ENCODE data around the gene MAPK6.
A peak's percentile ranks its signal among the peaks of the same experiment; 100 is the strongest.
"Not testable (repeated sequence)": the region's sequence is repeated elsewhere in the genome, so short reads cannot be mapped to it uniquely, and the experiment has no call there.

Gene MAPK6

DNA sequence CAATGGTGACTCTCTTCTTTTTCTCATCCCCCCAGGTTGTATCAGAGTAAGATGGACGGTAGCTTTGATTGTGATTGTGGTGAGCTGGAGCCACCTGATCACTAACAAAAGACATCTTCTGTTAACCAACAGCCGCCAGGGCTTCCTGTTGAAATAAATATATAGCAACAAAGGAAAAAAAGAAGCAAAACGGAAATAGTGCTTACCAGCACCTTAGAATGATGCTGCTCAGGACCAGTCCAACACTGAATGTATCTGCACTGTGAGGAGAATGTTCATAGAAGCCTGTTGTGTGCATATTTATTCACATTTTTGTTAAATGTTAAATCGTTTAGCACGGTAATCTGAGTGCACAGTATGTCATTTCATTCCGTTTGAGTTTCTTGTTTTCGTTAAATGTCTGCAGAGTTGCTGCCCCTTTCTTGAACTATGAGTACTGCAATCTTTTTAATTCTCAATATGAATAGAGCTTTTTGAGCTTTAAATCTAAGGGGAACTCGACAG, 26.8 kb downstream of the MAPK6 start:
- DNase-seq: peak; percentile 11

DNA sequence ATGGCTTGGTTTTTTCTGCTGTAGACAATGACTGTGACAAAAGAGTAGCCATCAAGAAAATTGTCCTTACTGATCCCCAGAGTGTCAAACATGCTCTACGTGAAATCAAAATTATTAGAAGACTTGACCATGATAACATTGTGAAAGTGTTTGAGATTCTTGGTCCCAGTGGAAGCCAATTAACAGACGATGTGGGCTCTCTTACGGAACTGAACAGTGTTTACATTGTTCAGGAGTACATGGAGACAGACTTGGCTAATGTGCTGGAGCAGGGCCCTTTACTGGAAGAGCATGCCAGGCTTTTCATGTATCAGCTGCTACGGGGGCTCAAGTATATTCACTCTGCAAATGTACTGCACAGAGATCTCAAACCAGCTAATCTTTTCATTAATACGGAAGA, 27.5 kb downstream of the MAPK6 start:
- DNase-seq: not testable (repeated sequence)

DNA sequence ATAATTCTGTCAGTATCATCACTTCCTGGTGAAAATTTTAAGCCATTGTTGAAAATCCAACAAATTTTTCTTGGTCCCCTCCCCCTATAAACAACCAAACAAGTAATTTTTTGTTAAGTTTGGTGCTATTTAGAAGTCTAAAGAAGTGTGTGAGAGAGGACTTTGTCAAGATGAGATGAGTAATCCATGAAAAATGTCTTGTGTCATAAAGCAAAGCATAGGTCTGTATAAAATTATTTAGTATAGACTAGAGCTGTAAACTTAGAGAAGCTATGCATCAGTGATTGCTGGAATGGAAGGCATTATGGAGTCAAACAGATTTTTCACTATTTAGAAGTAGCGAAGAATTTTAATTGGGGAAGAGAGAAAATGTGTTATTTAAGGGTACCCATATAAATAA, 31.4 kb downstream of the MAPK6 start:
- DNase-seq: no peak

DNA sequence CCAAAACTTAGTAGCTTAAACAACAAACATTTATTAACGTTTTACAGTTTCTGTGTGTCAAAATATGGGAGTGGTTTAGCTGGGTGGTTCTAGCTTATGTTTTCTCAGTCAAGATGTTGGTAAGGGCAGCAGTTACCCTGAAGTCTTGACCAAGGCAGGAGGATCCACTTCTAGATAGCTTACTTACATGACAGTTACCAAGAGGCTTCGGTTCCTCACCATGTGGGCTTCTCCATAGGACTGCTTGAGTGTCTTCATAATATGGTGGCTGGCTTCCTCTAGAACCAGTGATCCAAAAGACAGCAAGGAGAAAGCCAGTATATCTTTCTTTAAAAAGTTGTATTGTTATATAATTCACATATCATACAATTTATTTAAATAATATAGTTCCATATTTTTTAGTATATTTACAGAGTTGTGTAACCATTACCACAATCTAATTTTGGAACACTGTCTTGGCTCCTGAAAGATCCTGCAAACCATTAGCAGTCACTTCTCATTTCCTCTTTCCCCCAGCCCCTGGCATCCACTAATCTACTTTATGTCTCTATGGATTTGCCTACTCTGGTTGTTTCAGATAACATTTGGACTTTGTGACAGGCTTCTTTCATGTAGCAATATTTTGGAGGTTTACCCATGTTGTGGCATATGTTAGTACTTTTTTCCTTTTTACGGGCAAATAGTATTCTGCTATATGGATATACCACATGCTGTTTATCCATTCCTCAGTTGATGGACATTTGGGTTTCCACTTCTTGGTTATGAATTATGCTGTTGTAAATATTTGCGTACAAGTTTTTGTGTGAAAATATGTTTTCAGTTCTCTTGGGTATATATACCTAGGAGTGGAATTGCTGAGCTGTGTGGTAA, 33.3 kb downstream of the MAPK6 start:
- DNase-seq: no peak

DNA sequence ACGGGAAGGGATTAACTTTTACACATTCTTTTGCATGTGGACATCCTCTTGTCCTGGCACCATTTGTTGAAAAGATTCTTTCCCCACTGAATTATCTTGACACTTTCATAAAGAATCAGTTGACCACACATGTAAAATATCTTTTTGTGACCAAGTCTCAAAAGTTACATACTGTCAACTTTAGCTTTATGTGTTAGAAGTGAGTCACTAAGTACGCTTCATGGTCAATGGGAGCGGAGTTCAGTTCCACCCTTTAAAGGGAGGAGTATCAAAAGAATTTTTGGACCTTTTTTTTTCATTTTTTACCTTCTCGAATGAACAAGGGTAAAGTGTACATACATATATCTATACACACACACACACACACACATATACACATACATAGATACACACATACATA, 35.4 kb downstream of the MAPK6 start:
- DNase-seq: no peak

DNA sequence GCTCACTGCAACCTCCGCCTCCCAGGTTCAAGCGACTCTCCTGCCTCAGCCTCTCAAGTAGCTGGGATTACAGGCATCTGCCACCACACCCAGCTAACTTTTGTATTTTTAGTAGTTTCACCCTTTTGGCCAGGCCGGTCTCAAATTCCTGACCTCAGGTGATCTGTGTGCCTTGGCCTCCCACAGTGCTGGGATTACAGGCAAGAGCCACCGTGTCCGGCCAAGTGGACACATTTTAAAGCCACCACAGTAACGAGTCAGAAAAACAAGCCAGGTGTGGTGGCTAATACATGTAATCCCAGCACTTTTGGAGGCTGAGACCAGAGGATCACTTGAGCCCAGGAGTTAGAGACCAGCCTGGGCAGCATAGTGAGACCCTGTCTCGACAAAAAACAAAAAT, 35.8 kb downstream of the MAPK6 start:
- not testable (repeated sequence) for DNase-seq

DNA sequence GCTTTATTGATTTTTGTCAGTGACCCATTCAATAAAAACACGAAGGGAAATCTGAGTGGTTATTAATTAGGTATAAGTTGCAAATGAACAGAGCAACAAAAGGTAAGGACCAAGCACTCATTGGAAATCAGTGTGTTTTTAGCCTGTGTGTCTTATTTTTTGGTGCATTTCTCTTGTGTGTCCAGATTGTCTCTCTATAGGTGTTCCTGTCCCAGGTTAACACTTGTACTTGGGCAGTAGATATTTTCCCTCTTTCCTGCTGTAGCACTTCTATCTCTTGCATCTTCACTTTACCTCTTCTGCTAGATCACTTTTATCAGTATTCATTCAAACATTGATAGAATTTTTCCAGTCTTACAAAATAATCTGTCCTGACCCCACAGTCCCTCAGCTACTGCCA, 37.0 kb downstream of the MAPK6 start:
- no peak for DNase-seq

DNA sequence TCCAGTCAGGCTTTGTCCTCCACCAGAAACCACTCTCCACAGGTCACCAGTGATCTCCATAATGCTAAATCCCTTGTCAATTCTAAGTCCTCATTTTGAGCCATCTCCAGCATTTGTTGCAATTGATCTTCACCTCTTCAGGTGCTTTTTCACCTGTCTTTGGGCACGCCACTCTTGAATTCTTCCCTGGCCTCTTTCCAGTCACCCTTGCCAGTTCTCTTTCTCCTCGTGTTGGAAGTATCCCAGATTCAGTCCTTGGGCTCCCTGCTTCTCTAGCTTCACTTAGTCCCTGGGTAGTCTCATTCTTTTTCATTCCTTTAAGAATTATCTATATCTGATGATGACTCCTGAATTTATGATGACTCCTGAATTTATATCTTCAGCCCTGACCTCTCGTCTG, 37.5 kb downstream of the MAPK6 start:
- DNase-seq: no peak

DNA sequence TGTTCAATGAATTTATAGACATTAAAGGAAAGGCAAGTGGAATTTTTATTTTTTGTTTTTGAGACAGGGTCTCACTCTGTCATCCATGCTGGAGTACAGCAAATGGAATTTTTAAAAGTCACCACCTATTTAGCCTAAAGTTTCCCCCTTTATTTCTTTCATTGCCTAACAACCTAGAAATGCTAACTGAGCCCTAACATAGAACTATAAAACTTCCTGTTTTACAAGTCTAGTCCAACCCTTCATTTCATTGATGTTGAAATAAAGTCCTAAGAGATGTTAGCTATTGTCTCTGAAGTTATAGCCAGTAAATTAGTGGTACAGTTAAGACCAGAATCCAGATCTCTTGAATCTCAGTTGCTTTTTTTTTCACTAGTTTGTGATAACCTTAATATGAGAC, 39.0 kb downstream of the MAPK6 start:
- DNase-seq: no peak

DNA sequence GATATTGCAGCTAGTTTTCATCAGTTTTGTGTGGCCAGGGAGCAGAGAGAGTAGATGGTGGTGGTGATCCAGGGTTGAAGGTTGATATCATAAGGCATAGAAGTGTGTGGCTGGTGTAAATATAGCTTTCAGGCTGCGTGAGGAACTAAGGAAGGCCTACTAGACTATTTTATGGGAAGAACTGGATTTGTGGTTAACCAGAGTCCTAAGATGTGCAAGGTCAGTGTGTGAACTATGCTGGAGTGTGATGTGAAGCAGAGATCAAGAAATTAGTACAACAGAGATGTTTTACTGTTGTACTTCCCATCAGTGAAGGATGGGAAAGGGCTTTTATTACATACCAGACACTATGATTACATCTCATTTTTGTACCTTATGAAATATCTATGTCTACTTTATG, 41.5 kb downstream of the MAPK6 start:
- DNase-seq: no peak

DNA sequence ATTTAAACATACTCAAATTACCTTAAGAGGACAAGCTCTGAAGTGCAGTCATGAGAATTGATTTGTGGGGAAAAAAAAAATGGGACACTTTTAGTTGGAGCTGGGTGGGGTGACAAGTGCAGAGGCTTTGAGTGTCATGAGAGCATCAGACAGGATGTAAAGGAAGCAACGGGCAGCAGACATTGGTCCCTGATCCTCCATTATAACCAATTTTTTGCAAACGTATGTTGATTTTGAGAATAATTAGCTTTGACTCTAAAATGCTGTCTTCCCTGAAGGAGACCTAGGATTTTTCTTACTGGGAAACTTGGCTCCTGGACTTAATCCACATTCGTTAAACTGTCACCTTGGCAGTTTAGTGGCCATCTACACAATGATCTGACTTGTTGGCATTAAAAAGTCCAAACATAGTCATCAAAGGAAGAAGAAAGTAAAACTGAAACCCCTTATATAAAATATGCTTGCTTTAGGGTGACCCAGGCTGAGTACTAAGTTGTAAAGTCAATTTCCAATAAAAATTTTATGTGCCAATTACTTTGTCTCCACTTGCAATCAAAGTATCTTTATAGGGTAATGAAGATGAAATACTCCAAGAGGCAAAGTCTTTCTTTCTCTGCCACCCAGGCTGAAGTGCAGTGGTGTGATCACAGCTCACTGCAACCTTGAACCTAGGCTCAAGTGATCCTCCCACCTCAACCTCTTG, 48.0 kb downstream of the MAPK6 start:
- no peak for DNase-seq

DNA sequence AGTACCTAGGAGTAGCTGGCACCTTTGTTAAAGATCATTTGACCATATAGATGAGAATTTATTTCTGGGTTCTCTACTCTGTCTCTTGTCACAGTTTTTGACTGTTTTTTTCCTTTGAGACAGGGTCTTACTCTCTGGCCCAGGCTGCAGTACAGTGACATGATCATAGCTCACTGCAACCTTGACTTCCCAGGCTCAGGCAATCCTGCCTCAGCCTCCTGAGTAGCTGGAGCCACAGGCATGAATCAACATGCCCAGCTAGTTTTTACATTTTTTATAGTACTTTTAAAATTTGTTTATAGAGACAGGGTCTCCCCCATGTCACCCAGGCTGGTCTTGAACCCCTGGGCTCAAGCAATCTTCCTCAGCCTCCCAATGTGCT, 48.5 kb downstream of the MAPK6 start:
- DNase-seq: no peak

DNA sequence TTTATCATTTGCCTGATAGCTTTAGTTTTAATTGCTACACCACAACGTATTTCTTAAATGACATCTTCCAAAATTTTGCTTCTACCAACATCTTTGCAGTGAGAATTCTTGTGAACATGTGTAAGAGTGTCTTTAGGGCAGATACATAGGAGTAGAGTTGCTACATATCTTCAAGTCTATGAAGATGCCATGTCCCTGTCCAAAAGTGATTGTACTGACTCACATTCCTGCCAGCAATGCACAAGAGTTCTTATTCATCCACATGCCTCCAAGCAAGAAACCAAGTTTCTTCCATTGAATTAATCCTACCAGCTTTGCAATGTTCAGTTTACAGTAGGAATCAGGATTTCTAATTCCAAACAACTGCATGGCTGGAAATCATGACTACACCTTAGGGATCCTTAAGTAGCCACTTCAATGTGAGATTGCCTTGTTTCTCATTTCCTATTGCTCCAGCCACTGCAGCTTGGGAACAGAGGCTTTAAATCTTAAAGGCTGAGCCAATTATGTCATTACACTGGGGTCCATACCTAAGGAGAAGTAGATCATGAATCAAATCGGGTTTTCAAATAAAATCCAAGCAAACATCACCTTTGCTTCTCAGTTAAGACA, 49.1 kb downstream of the MAPK6 start:
- no peak for DNase-seq

DNA sequence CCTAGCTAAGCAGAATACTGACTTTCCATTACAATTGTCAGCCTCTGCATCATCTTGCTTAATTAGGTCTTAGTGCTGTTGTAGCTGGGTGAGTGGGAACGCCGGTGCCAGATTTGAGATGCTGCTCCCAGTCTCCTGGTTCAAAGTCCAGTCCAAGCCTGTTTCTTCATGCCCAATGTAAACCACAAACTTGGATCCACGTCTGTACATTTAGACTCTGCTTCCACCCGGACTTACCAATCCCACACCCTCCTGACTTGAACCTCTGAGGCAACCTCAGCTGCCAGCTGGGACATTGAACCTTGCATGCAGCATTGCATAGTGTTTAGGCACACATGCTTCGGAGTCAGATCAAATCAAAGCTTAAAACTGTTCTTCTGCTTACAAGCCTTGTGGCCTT, 50.5 kb downstream of the MAPK6 start:
- no peak for DNase-seq

DNA sequence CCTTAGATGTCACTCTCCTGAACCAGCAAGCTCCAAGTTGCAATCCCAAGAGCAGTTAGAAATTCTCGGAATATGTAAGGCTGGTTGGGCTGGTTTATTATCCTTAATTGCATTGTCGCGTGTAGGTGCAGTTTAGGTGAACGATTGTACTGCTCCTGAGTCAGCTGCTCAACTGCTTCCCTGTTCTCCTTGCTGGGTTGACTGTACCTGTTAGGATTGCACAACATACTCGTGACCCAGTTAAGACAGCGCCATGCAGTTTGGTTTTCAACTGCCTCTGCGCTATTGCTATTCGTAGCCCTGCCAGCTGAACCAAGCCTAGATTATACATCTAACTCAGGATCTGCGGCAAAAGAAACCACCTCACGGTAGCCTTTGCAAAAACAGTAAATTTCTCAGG, 52.6 kb downstream of the MAPK6 start:
- DNase-seq: no peak

DNA sequence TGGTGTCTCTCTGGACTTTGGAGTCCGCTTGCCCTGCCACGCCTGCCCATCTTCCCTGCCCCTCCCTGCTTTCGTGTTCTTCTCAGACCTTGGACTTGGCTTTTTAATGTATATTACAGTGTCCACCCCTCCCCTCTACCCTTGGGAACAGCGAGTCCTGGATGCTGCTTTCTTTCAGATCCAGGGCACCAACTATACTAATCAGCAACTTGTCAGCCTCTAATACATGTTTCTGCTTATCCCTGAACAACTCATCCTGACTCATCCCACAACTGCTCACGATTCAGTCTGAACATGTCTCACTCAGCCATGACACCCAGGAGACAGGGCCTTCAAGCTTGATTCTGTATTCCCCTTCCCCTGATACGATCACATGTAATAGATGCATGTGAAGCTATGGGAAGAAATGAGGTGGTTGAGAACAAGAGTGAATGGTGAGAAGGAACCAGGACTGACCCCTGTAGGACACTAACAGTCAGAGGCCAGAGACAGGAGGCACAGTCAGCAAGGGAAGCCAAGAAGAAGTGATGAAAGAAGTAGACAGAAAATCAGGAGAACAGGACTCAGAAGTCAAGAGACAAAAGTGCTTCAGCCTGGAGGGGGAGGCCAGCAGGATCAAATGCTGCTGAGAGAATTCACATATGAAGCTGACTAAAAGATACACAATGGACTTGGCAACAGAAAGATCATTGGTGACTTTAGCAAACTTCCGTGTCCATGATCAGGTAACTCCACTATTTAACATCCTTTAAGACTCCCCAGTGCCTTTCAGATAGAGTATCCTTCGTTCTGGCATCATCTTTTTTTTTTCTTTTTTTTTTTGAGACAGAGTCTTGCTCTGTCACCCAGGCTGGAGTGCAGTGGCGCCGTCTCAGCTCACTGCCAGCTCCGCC, 58.1 kb downstream of the MAPK6 start:
- no peak for DNase-seq

DNA sequence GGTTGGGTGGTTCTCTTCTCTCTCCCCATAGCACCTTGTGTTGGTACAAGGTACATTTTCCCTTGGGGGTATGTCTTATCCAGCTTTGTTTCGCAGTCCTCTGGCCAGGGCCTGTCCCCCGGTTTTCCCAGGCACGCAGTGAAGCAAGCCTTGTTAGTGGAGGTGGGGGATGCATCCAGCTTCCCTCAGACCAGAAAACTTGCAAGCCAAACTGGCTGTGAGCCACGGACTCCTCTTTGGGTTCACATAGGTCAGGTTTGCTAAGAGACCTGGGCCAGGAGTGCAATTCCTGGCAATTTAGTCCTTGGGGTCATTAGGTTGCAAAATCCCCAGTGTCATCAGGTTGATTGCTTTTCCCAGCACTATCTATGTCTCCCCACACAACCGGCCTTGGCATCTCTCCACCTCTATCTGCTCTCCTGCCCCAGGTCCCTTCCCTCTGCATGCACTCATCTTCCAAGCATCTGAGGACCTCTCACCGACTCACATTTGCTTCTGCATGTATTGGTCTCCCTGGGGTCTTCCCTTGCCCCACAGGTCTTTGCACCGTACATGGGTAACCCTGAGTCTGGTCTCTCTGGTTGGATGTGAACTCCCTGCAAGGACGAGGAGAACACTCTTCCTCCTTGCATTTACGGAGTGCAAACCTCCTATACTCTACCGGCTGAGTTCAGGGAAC, 59.3 kb downstream of the MAPK6 start:
- no peak for DNase-seq

DNA sequence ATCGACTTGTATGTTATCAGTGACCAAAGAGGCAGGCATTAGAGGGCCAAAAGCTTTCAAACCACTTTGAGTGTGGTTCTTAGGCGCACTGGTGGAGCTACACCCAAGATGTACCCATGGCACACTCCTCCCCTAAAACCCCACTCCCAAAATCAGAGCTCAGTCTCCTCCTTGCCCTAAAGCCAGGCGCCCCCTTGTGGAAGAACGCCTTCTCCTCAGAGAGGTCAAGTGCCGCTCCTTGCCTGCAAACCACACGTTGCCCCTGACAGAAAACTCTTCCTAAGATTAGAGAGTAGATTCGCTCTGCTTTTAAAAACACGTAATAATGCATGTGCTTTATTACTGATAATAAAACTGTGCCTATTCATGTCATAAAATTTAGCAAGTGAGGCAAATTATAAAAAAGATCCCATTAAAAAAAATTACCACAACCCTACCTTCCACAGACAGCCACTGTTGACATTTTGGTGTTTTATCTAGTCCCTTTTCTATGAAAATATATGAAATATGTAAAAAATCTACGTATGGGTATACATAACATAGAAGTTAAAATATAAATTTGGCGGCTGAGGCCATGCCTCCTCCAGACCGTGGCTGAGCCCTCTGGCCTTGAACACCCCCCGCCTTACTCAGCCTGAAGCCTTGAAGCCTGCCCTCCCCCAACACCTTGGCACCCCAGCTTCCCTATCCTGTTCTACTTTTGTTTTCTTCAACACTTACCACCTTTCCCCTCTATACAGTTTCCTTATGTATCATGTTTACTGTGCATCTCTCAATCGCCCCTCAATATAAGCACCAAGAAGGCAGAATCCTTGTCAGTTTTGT, 60.1 kb downstream of the MAPK6 start:
- peak; percentile 84 for DNase-seq

DNA sequence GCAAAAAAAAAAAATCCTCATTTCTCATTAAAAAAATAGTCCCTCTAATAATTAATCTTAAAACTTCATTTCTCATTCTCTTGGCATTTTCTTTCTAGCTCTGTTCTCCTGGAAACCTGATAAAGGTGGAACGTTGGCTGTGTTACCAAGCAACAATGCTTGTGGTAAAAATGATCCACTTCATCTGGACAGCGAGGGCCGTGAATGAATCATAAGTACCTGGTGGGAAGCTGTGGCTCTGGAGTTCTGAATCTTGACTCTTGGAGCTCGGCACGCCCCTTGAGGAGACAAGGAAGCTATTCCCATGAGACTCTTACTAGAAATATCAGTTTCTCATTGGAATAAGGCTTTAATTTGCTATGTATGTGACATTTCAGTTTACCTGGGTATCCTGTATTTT, 61.0 kb downstream of the MAPK6 start:
- no peak for DNase-seq

DNA sequence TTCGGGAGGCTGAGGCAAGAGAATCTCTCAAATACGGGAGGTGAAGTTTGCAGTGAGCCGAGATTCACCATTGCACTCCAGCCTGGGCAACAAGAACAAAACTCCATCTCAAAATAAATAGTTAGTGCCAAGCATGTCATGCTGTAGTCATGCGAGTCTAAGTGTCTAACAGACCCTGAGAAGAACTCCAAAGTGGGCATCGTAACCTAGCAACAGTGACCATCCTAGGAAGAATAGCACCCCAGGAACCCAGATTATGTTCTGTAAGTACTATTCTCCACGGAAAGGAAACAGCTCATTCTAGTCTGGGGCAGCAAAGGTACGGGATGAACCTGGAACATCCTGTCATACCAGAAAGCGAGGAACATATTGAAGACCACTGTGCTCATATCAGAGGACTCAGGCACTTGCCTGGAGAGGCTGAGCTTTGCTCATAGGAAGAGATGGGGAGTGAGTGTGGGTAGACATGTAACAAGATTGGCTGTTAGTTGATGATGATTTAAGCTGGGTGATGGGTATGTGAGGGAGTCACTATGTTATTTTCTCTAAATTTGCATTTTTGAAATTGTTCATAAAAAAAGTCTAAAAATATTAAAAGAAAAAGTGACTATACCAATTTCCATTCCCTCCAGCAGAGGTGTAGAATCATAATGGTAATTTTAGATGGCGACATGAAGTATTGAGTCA, 61.8 kb downstream of the MAPK6 start:
- no peak for DNase-seq
